HepG2 (cell line): ENCODE measurements around the gene STK39. TPM values are rescaled to one million over a fixed set of nuclear protein-coding genes. Genes with fewer than 3 reads are reported as not detected.

Experiments used
- HDAC1 ChIP-seq: sonication (generic); formaldehyde crosslinking; IDR thresholded peaks from 2 replicates; pipeline ENCODE4 v1.5.1; 2020; ENCODE audit warnings: mild to moderate bottlenecking, missing genetic modification reagents
- HIVEP1 ChIP-seq: sonication (generic); formaldehyde crosslinking; IDR thresholded peaks from 2 replicates; pipeline ENCODE4 v1.4.0; 2020; ENCODE audit warnings: mild to moderate bottlenecking, missing genetic modification reagents
- MYC ChIP-seq: sonication (generic); formaldehyde crosslinking; IDR thresholded peaks from 2 replicates; pipeline ENCODE4 v1.9.0; 2021; ENCODE audit warnings: missing genetic modification reagents, borderline replicate concordance
- NFYB ChIP-seq: sonication (generic); formaldehyde crosslinking; IDR thresholded peaks from 2 replicates; pipeline ENCODE4 v1.4.0; 2020; ENCODE audit warnings: missing genetic modification reagents
- REL ChIP-seq: sonication (generic); formaldehyde crosslinking; conservative IDR thresholded peaks from 2 replicates; pipeline ENCODE4 v1.8.0; 2022; ENCODE audit warnings: mild to moderate bottlenecking, missing genetic modification reagents, moderate library complexity
- RORA ChIP-seq: sonication (generic); formaldehyde crosslinking; IDR thresholded peaks from 2 replicates; pipeline ENCODE4 v1.5.0; 2020; ENCODE audit warnings: mild to moderate bottlenecking, missing genetic modification reagents, moderate library complexity
- ZKSCAN1 ChIP-seq: fragments of 150-350 bp; IDR thresholded peaks from 2 replicates; pipeline ENCODE4 v1.6.1; 2014; ENCODE audit warnings: low read length
- ZNF577 ChIP-seq: sonication (generic); formaldehyde crosslinking; IDR thresholded peaks from 2 replicates; pipeline ENCODE4 v1.4.0; 2020; ENCODE audit warnings: mild to moderate bottlenecking, low read depth, missing genetic modification reagents, borderline replicate concordance
- ZNF878 ChIP-seq: sonication (generic); formaldehyde crosslinking; IDR thresholded peaks from 2 replicates; pipeline ENCODE4 v1.8.1; 2023; ENCODE audit warnings: mild to moderate bottlenecking, missing genetic modification reagents, moderate library complexity
- ZSCAN20 ChIP-seq: sonication (generic); formaldehyde crosslinking; IDR thresholded peaks from 2 replicates; pipeline ENCODE4 v1.4.0; 2020; ENCODE audit warnings: missing genetic modification reagents, mild to moderate bottlenecking, borderline replicate concordance
- polyA plus RNA-seq, 8 experiments: library from polyadenylated mRNA; depleted of rRNA in 3 of 8; stranded (reverse) in 7 of 8; unstranded in 1 of 8; fragments of >200 nt; fragmentation: Illumina TruSeq in 4 of 8; extraction: Trizol in 4 of 8; gene quantifications; 2 replicates each; pipeline versions ENCODE4 v1.2.1 to v1.2.3, GENCODE V29; 2011 to 2016; ENCODE audit warnings: low read depth in 4 of 8, missing spikeins in 1 of 8, mixed read lengths in 1 of 8; ENCODE audit not compliant: insufficient read depth in 1 of 8
- total RNA-seq, 5 experiments: library from RNA; depleted of rRNA; stranded (reverse); fragments of >200 nt; fragmentation: Illumina TruSeq; extraction: Trizol; gene quantifications; 2 replicates each; pipeline ENCODE4 v1.2.3, GENCODE V29; 2016; ENCODE audit warnings: low read depth in 1 of 5
- TF ChIP-seq, protein P1 (sequence below): IDR thresholded peaks from 2 replicates; pipeline ENCODE4 v1.6.1; 2016; ENCODE audit warnings: missing compliant biosample characterization, missing genetic modification reagents, borderline replicate concordance
- TF ChIP-seq, protein P2 (sequence below): IDR thresholded peaks from 2 replicates; pipeline ENCODE4 v1.6.1; 2018; ENCODE audit warnings: missing genetic modification reagents, mild to moderate bottlenecking, missing compliant biosample characterization
- TF ChIP-seq, protein P3 (sequence below): sonication (generic); formaldehyde crosslinking; IDR thresholded peaks from 2 replicates; pipeline ENCODE4 v1.5.0; 2020; ENCODE audit warnings: mild to moderate bottlenecking, missing genetic modification reagents, borderline replicate concordance
- TF ChIP-seq, protein P4 (sequence below): sonication (generic); formaldehyde crosslinking; IDR thresholded peaks from 2 replicates; pipeline ENCODE4 v1.4.0; 2020; ENCODE audit warnings: mild to moderate bottlenecking, missing genetic modification reagents, borderline replicate concordance
- TF ChIP-seq, protein P5 (sequence below): IDR thresholded peaks from 2 replicates; pipeline ENCODE4 v1.6.1; 2012; ENCODE audit warnings: inconsistent platforms
- TF ChIP-seq, protein P6 (sequence below): sonication (generic); formaldehyde crosslinking; IDR thresholded peaks from 2 replicates; pipeline ENCODE4 v1.5.0; 2020; ENCODE audit warnings: missing genetic modification reagents, mild to moderate bottlenecking, borderline replicate concordance

Gene STK39
- total and polyA plus RNA-seq, 2 of the 13 experiments (the other 11 are each of a cell fraction or from before 2014, with no cell fraction given) = 27.3 to 38.4 TPM

DNA sequence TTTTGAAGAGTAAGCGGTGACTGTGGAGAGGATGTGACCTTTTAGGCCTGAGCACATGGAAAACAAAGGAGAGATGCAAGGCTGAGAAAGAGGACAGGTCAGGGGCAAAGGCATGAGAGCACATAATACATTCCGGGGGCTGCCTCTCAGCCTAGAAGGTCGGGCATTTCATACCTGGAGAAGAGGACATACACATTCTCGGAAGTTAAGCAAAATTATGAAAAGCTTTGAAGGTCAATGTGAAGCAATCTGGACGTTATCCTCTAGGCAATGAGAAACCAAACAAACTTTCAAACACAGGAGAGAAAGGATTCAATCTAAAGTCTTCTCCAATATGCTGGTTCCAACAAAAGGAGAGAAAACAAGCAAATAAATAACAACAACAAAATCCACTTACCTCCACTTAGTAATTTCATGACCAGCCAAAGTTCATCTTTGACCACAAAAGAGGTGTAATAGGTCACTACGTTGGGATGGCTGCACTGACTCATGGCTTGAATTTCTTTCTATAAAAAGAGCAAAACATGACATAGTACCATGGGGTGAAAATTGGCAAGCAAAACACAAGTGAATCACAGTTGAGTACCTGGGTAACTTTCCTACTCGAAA, 80.4 kb downstream of the STK39 start (continued):
- TF ChIP-seq, protein P1, sequence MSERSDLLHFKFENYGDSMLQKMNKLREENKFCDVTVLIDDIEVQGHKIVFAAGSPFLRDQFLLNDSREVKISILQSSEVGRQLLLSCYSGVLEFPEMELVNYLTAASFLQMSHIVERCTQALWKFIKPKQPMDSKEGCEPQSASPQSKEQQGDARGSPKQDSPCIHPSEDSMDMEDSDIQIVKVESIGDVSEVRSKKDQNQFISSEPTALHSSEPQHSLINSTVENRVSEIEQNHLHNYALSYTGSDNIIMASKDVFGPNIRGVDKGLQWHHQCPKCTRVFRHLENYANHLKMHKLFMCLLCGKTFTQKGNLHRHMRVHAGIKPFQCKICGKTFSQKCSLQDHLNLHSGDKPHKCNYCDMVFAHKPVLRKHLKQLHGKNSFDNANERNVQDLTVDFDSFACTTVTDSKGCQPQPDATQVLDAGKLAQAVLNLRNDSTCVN (CRISPR knock-in tag) = no peak
- TF ChIP-seq NFYB (CRISPR knock-in tag) = no peak
- peak; percentile 69 for TF ChIP-seq MYC (CRISPR knock-in tag)
- TF ChIP-seq, protein P2, sequence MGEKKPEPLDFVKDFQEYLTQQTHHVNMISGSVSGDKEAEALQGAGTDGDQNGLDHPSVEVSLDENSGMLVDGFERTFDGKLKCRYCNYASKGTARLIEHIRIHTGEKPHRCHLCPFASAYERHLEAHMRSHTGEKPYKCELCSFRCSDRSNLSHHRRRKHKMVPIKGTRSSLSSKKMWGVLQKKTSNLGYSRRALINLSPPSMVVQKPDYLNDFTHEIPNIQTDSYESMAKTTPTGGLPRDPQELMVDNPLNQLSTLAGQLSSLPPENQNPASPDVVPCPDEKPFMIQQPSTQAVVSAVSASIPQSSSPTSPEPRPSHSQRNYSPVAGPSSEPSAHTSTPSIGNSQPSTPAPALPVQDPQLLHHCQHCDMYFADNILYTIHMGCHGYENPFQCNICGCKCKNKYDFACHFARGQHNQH (CRISPR knock-in tag) = peak; percentile 66; the same call in 1 of the 2 replicates
- TF ChIP-seq, protein P3, sequence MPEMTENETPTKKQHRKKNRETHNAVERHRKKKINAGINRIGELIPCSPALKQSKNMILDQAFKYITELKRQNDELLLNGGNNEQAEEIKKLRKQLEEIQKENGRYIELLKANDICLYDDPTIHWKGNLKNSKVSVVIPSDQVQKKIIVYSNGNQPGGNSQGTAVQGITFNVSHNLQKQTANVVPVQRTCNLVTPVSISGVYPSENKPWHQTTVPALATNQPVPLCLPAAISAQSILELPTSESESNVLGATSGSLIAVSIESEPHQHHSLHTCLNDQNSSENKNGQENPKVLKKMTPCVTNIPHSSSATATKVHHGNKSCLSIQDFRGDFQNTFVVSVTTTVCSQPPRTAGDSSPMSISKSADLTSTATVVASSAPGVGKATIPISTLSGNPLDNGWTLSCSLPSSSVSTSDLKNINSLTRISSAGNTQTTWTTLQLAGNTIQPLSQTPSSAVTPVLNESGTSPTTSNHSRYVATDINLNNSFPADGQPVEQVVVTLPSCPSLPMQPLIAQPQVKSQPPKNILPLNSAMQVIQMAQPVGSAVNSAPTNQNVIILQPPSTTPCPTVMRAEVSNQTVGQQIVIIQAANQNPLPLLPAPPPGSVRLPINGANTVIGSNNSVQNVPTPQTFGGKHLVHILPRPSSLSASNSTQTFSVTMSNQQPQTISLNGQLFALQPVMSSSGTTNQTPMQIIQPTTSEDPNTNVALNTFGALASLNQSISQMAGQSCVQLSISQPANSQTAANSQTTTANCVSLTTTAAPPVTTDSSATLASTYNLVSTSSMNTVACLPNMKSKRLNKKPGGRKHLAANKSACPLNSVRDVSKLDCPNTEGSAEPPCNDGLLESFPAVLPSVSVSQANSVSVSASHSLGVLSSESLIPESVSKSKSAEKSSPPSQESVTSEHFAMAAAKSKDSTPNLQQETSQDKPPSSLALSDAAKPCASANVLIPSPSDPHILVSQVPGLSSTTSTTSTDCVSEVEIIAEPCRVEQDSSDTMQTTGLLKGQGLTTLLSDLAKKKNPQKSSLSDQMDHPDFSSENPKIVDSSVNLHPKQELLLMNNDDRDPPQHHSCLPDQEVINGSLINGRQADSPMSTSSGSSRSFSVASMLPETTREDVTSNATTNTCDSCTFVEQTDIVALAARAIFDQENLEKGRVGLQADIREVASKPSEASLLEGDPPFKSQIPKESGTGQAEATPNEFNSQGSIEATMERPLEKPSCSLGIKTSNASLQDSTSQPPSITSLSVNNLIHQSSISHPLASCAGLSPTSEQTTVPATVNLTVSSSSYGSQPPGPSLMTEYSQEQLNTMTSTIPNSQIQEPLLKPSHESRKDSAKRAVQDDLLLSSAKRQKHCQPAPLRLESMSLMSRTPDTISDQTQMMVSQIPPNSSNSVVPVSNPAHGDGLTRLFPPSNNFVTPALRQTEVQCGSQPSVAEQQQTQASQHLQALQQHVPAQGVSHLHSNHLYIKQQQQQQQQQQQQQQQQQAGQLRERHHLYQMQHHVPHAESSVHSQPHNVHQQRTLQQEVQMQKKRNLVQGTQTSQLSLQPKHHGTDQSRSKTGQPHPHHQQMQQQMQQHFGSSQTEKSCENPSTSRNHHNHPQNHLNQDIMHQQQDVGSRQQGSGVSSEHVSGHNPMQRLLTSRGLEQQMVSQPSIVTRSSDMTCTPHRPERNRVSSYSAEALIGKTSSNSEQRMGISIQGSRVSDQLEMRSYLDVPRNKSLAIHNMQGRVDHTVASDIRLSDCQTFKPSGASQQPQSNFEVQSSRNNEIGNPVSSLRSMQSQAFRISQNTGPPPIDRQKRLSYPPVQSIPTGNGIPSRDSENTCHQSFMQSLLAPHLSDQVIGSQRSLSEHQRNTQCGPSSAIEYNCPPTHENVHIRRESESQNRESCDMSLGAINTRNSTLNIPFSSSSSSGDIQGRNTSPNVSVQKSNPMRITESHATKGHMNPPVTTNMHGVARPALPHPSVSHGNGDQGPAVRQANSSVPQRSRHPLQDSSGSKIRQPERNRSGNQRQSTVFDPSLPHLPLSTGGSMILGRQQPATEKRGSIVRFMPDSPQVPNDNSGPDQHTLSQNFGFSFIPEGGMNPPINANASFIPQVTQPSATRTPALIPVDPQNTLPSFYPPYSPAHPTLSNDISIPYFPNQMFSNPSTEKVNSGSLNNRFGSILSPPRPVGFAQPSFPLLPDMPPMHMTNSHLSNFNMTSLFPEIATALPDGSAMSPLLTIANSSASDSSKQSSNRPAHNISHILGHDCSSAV (CRISPR knock-in tag) = no peak
- no peak for TF ChIP-seq ZKSCAN1
- TF ChIP-seq, protein P4, sequence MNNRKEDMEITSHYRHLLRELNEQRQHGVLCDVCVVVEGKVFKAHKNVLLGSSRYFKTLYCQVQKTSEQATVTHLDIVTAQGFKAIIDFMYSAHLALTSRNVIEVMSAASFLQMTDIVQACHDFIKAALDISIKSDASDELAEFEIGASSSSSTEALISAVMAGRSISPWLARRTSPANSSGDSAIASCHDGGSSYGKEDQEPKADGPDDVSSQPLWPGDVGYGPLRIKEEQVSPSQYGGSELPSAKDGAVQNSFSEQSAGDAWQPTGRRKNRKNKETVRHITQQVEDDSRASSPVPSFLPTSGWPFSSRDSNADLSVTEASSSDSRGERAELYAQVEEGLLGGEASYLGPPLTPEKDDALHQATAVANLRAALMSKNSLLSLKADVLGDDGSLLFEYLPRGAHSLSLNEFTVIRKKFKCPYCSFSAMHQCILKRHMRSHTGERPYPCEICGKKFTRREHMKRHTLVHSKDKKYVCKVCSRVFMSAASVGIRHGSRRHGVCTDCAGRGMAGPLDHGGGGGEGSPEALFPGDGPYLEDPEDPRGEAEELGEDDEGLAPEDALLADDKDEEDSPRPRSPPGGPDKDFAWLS = no peak
- TF ChIP-seq ZSCAN20 (CRISPR knock-in tag) = no peak
- TF ChIP-seq REL = no peak
- TF ChIP-seq RORA (CRISPR knock-in tag) = no peak
- TF ChIP-seq HIVEP1 (CRISPR knock-in tag) = no peak
- TF ChIP-seq, protein P5, sequence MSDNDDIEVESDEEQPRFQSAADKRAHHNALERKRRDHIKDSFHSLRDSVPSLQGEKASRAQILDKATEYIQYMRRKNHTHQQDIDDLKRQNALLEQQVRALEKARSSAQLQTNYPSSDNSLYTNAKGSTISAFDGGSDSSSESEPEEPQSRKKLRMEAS = peak; percentile 92
- peak; percentile 45 for TF ChIP-seq HDAC1 (CRISPR knock-in tag)
- no peak for TF ChIP-seq ZNF577
- no peak for TF ChIP-seq ZNF878
- TF ChIP-seq, protein P6, sequence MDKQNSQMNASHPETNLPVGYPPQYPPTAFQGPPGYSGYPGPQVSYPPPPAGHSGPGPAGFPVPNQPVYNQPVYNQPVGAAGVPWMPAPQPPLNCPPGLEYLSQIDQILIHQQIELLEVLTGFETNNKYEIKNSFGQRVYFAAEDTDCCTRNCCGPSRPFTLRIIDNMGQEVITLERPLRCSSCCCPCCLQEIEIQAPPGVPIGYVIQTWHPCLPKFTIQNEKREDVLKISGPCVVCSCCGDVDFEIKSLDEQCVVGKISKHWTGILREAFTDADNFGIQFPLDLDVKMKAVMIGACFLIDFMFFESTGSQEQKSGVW (CRISPR knock-in tag) = no peak
